PC-9 (cell line): ENCODE measurements around the gene ZAR1L. TPM values are rescaled to one million over a fixed set of nuclear protein-coding genes. Genes with fewer than 3 reads are reported as not detected.

Experiments
- BruUV-seq: library from RNA; stranded (reverse); fragments of 400-500 nt; replicated peaks from 2 replicates; lab custom pipeline; 2021; lab: Mats Ljungman, UMichigan
- CTCF ChIA-PET: fragments of 300-600 bp; sonication (Branson Sonifier 250); formaldehyde crosslinking; loops from one replicate; lab custom pipeline; 2022; ENCODE audit warnings: antibody characterized with exemption; lab: Charles Lee
- POLR2A ChIA-PET: fragments of 300-600 bp; sonication (Branson Sonifier 250); formaldehyde crosslinking; loops from one replicate; lab custom pipeline; 2022; ENCODE audit warnings: antibody characterized with exemption; ENCODE audit not compliant: unreplicated experiment; lab: Charles Lee
- DNase-seq, 2 experiments: peaks; one replicate each; pipeline versions ENCODE4 v3.0.0 to v3.0.0-alpha.2; 2015 to 2022; ENCODE audit warnings: mixed read lengths in 1 of 2
- H2AFZ ChIP-seq: fragments of 200-600 bp; sonication (generic); 2 replicates; pipeline ENCODE4 v1.8.1; 2017; ENCODE audit warnings: antibody characterized with exemption
- H3F3A ChIP-seq: fragments of 200-600 bp; sonication (generic); 2 replicates; pipeline ENCODE4 v1.8.1; 2017; ENCODE audit warnings: antibody characterized with exemption, mild to moderate bottlenecking, low read depth; ENCODE audit not compliant: insufficient read depth
- H3K27ac ChIP-seq: fragments of 200-600 bp; sonication (generic); 2 replicates; pipeline ENCODE4 v1.6.1; 2016; ENCODE audit warnings: mixed run types
- H3K27me3 ChIP-seq: fragments of 200-600 bp; sonication (generic); 2 replicates; pipeline ENCODE4 v1.6.1; 2016; ENCODE audit warnings: low read depth, mixed run types; ENCODE audit not compliant: insufficient read depth
- H3K36me3 ChIP-seq: fragments of 200-600 bp; sonication (generic); 2 replicates; pipeline ENCODE4 v1.6.1; 2016; ENCODE audit warnings: low read depth, mixed run types
- H3K4me1 ChIP-seq: fragments of 200-600 bp; sonication (generic); replicated peaks from 2 replicates; pipeline ENCODE4 v1.6.1; 2016; ENCODE audit warnings: mixed run types; ENCODE audit not compliant: insufficient read depth
- H3K4me2 ChIP-seq: fragments of 200-600 bp; sonication (generic); 2 replicates; pipeline ENCODE4 v1.6.1; 2017; ENCODE audit warnings: mixed run types
- H3K4me3 ChIP-seq: fragments of 200-600 bp; sonication (generic); 2 replicates; pipeline ENCODE4 v1.6.1; 2016; ENCODE audit warnings: mixed run types
- H3K79me2 ChIP-seq: fragments of 200-600 bp; sonication (generic); 2 replicates; pipeline ENCODE4 v1.6.1; 2017; ENCODE audit warnings: low read depth, mixed run types
- H3K9me2 ChIP-seq: fragments of 200-600 bp; sonication (generic); 2 replicates; pipeline ENCODE4 v1.8.1; 2017; ENCODE audit warnings: mild to moderate bottlenecking; ENCODE audit not compliant: insufficient read depth
- H3K9me3 ChIP-seq: fragments of 200-600 bp; sonication (generic); 2 replicates; pipeline ENCODE4 v1.8.1; 2016; ENCODE audit warnings: low read depth; ENCODE audit not compliant: insufficient read depth
- H4K20me1 ChIP-seq: fragments of 200-600 bp; sonication (generic); 2 replicates; pipeline ENCODE4 v1.8.1; 2017; ENCODE audit not compliant: insufficient read depth
- EZH2 ChIP-seq: fragments of 200-600 bp; sonication (generic); IDR thresholded peaks from 2 replicates; pipeline ENCODE4 v1.8.0; 2017; ENCODE audit warnings: antibody characterized with exemption, low read depth
- intact Hi-C: fragments of 100-400 bp; cut with micrococcal nuclease; formaldehyde crosslinking; loops from one replicate; pipeline ENCODE4 v1.10.0; 2022; ENCODE audit not compliant: unreplicated experiment
- total RNA-seq: library from RNA; stranded (reverse); gene quantifications from 2 replicates; pipeline ENCODE4 v1.2.3, GENCODE V29; 2021
- TF ChIP-seq, protein P1 (sequence below): fragments of 200-600 bp; sonication (generic); conservative IDR thresholded peaks from 2 replicates; pipeline ENCODE4 v1.6.1; 2017; ENCODE audit warnings: mixed run types, antibody characterized with exemption, mild to moderate bottlenecking, moderate library complexity

Gene ZAR1L
- total RNA-seq, 1 experiment from 2014 or later, result 0.37 TPM

DNA sequence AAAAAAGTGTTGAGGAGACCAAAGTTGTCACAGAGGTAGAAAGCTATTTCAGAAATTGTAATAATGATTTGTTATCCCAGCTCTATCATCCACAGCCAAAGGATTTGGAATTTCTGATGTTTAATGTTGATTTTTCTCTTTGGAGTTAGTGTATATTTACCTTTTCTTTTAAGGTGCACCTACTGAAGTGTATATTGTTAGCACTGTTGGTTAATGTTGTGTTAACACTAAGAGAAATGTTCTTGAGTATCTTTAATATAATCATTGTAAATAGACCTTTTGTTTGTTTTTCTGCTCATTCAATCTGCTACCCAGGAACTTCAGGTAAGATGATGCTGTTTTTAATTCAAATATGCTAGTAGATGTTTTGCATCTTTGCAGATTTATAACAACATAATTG, 57.5 kb downstream of the ZAR1L start:
- ChIA-PET CTCF (interaction anchor here (0.5 kb wide), 1 partner anchor 124 kb away, joined by 5 read pairs; no protein-coding TSS in a partner anchor), POLR2A (no interaction called here)
- Histone ChIP-seq H3K4me2 (no peak overlapping the region), H3K36me3 (no peaks in the 10 kb centered on the region), H3K79me2 (no peaks in the 10 kb centered on the region), H3K27ac (no peak overlapping the region), H3K4me3 (no peak overlapping the region), H3K4me1 (no peaks in the 10 kb centered on the region), H3K9me3 (no peaks in the 10 kb centered on the region), H3K9me2 (no peaks in the 10 kb centered on the region), H4K20me1 (no peaks in the 10 kb centered on the region), H3F3A (no peaks in the 10 kb centered on the region), H2AFZ (no peak overlapping the region), H3K27me3 (no peaks in the 10 kb centered on the region)
- intact Hi-C loops, result no loop called here
- no peak for DNase-seq
- BruUV-seq, result no TSS peak
- TF ChIP-seq, protein P1, sequence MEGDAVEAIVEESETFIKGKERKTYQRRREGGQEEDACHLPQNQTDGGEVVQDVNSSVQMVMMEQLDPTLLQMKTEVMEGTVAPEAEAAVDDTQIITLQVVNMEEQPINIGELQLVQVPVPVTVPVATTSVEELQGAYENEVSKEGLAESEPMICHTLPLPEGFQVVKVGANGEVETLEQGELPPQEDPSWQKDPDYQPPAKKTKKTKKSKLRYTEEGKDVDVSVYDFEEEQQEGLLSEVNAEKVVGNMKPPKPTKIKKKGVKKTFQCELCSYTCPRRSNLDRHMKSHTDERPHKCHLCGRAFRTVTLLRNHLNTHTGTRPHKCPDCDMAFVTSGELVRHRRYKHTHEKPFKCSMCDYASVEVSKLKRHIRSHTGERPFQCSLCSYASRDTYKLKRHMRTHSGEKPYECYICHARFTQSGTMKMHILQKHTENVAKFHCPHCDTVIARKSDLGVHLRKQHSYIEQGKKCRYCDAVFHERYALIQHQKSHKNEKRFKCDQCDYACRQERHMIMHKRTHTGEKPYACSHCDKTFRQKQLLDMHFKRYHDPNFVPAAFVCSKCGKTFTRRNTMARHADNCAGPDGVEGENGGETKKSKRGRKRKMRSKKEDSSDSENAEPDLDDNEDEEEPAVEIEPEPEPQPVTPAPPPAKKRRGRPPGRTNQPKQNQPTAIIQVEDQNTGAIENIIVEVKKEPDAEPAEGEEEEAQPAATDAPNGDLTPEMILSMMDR, result no peak
- no peak for TF ChIP-seq EZH2

DNA sequence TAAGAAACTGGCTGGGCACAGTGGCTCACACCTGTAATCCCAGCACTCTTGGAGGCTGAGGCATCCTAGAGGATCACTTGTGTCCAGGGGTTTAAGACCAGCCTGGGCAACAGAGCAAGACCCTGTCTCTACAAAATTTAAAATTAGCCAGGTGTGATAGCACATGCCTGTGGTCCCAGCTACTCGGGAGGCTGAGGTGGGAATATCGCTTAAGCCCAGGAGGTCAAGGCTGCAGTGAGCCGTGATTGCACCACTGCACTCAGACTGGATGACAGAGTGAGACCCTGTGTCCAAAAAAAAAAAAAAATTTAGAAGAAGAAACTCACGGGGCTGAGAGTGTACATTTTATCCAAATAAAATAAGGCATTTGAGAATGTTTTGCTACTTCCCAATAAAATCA, 58.9 kb downstream of the ZAR1L start:
- intact Hi-C loops, result no loop called here
- ChIA-PET POLR2A (no interaction called here), CTCF (no interaction called here)
- Histone ChIP-seq H3K4me1 (no peaks in the 10 kb centered on the region), H3K4me3 (no peak overlapping the region), H3K27ac (no peak overlapping the region), H3K9me3 (no peaks in the 10 kb centered on the region), H3K79me2 (no peaks in the 10 kb centered on the region), H4K20me1 (no peaks in the 10 kb centered on the region), H3K9me2 (no peaks in the 10 kb centered on the region), H3K4me2 (no peak overlapping the region), H2AFZ (no peak overlapping the region), H3K36me3 (no peaks in the 10 kb centered on the region), H3K27me3 (no peaks in the 10 kb centered on the region), H3F3A (no peaks in the 10 kb centered on the region)
- BruUV-seq, result no TSS peak
- DNase-seq, result no peak
- no peak for TF ChIP-seq EZH2
- TF ChIP-seq, protein P1, result no peak

DNA sequence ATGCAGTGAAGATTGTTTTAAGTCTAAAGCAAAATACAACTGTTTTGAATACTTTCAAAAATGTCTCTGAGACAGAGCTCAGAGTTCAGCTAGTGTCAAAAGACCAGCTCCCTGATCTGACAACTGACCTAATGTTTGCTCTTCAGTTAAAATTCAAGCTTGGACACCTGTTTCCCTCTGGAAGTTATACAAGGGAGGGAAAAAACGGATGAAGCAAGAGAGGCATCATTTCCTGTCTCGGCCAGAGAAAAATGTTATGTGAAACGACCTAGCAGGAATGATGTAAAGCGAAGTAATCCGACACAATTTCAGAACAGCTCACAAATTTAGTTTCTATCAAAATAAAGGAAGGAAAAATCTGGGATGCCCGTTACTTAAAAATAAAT, 59.4 kb downstream of the ZAR1L start:
- Histone ChIP-seq H3F3A (no peaks in the 10 kb centered on the region), H3K9me3 (no peaks in the 10 kb centered on the region), H3K4me2 (no peak overlapping the region), H2AFZ (no peak overlapping the region), H3K4me3 (no peak overlapping the region), H3K4me1 (no peaks in the 10 kb centered on the region), H3K79me2 (no peaks in the 10 kb centered on the region), H4K20me1 (no peaks in the 10 kb centered on the region), H3K9me2 (no peaks in the 10 kb centered on the region), H3K27ac (no peak overlapping the region), H3K36me3 (no peaks in the 10 kb centered on the region), H3K27me3 (no peaks in the 10 kb centered on the region)
- no TSS peak for BruUV-seq
- CTCF ChIA-PET, result no interaction called here
- intact Hi-C loops, result no loop called here
- POLR2A ChIA-PET, result no interaction called here
- no peak for TF ChIP-seq EZH2
- TF ChIP-seq, protein P1, result no peak
- no peak for DNase-seq
